Inflammatory macrophage treated with lipopolysaccharide for 1 hour (primary cell): ENCODE results near the gene SCAI.
"Not testable (repeated sequence)": the region's sequence is repeated elsewhere in the genome, so short reads cannot be mapped to it uniquely, and the experiment has no call there.

ENCODE experiments used
- DNase-seq, 2 donors: peaks; one replicate each; pipeline ENCODE4 v3.0.0-alpha.2; 2020 to 2022

The SCAI gene

DNA sequence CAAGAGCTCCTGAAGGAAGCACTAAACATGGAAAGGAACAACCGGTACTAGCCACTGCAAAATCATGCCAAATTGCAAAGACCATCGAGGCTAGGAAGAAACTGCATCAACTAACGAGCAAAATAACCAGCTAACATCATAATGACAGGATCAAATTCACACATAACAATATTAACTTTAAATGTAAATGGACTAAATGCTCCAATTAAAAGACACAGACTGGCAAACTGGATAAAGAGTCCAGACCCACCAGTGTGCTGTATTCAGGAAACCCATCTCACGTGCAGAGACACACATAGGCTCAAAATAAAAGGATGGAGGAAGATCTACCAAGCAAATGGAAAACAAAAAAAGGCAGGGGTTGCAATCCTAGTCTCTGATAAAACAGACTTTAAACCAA, 131.3 kb downstream of the SCAI start:
- DNase-seq, result not testable (repeated sequence)

DNA sequence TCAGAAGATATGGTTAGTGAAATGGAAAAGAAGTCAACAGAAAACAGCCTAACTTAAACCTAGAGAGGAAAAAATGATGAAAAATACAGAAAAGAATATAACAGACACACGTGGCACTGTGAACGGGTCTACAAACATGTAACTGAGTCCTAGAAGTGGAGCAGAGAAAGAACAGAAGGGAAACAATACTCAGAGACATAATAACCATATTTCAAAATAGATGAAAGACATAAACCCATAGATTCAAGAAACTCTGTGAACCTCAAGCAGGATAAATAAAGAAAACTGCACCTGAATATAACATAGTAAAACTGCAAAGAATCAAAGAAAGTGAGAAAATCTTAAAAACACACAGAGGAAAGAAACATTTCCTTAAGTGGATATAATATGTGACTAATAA, 134.7 kb downstream of the SCAI start:
- no peak for DNase-seq

DNA sequence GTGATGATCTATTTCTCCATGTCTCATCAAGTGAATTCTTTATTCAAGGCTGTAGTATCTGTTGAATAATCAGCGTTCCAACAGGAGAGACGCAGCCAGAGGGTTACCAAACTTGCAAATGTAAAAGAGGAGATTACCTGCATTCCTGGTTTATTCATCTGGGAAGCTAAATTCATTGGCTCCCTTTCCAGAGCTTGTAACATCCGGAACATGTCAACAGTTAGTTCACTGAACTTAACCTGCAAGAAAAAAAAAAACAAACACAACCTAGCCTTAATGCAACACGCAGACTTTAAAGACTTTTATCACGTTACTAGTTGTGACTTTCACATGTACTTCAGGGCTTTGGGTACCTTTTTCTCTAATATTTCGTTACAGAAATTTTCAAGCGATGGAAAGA, 140.0 kb downstream of the SCAI start:
- DNase-seq, result no peak

DNA sequence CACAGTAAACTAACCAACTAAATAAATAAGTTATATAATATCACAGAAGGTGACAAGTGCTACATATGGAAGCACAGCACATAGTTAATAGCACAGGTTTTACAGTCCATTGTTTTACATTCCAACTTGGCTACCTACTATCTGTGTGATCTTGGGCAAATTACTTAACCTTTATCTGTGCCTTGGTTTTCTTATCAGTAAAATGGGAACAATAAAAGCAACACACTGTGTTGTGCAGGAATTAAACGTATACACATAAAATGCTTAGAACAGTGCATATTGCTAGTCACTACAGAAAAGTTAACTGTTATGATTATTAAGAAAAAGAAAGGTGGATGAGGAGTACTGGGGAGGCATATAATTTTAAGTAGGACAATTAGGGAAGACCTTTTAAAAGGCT, 159.6 kb downstream of the SCAI start:
- no peak for DNase-seq

DNA sequence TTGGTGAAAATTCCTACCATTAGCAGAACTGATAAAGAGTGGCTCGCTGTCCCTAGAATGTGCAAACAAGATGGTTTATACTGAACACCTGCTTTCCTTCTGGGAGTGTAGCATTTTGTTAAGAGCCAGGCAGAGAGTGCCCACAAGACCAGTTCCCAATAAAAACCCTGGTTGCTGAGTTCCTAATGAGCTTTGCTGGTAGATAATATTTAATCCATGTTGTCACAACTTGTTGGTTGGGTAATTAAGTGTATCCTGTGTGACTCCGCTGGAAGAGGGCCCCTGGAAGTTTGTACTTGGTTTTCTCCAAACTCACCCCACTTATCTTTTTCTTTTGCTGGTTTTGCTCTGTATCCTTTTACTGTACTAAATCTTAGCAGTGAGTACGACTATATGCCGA, 162.9 kb downstream of the SCAI start:
- DNase-seq, result no peak

DNA sequence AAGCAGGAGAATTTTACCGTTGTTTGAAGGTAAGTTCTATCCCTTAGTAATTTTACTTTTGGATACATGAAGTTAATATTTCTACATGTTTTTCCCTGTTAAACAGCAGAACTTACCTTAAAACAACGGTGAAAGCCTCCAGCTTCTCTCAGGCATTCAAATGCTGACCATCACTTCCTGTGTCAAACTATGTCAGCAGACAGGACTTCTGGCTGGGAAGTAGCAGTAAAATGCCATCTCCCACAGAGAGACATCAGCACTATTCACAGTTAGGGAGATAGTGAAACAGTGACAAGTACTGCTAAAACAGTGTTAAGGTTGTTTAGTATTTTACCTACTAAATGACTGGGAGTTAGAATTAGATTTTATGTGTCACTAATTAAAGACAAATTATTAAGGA, 168.2 kb downstream of the SCAI start:
- no peak for DNase-seq

DNA sequence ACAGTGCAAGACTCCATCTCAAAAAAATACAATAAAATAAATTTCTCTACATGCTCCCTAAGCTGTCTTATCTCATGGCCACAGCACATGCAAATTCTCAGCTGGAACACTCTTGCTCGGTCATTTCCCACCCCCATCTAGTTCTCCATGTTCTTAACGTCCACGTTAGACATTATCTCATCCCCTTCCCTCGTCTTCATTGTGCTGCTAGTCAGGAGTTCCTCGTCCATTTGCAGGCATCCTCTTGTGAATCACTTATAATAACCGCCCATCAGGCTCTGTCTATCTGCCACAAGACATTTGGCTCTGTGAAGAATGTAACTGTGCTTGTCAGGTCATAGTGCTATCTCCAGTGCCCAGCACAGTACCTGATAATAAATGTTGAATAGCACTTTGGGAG, 169.5 kb downstream of the SCAI start:
- no peak for DNase-seq

DNA sequence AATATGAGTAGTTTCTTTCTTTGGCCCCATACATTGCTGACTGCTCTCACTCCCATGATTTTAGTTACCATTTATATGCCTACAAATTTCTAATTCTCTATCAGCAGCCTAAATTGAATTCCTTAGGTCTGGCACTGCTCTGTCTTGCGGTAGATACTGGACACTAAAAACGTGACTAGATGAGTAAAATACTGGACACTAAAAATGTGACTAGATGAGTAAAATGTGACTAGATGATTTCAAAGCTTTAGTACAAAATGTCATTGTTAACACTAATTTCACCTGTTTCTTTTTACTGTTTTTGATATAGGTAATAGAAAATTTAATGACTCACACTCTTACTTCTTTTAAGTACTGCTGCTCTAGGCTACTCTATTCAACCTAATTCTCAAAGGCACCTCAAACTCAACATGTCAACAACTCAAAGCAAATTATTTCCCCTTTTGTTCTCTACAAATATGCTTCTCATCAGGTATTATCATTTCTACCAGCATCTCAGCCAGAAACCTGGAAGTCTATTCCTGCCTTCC, 171.0 kb downstream of the SCAI start:
- DNase-seq, result no peak

DNA sequence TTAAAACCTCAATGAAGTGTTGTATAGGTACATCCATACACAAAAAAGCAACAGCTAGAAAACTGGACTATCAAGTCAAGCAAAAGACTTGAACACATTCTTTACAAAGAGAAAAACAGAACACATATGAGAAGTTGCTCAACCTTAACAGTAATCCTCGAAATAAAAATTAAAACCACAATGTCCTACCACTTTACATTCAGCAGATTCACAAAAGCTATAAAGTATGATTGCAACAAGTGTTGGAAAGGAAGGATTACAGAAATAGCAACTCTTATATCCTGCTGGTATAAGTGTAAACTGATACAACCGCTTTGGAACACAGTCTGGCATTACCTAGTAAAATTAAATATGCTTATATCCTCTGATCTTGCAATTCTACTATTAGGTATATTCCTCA, 173.9 kb downstream of the SCAI start:
- no peak for DNase-seq

DNA sequence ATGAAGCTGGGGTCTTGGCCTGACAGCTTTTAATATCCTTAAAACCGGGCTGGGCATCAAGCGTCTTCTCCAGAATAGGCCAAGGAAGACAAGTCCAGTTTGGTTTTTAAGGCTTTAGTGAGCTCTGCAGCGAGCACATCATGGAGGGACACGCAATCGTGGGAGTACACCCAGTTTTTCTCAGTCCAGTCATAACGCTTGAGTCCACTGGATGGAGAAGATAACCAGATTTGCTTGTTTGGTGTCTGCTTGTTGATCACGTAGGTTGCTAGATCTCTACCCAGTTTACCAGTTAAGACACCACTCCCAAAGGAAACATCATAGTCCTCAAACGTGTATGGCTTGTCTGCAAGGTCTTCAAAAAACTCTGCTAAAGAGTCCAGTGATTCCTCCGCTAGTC, 175.1 kb downstream of the SCAI start:
- no peak for DNase-seq

DNA sequence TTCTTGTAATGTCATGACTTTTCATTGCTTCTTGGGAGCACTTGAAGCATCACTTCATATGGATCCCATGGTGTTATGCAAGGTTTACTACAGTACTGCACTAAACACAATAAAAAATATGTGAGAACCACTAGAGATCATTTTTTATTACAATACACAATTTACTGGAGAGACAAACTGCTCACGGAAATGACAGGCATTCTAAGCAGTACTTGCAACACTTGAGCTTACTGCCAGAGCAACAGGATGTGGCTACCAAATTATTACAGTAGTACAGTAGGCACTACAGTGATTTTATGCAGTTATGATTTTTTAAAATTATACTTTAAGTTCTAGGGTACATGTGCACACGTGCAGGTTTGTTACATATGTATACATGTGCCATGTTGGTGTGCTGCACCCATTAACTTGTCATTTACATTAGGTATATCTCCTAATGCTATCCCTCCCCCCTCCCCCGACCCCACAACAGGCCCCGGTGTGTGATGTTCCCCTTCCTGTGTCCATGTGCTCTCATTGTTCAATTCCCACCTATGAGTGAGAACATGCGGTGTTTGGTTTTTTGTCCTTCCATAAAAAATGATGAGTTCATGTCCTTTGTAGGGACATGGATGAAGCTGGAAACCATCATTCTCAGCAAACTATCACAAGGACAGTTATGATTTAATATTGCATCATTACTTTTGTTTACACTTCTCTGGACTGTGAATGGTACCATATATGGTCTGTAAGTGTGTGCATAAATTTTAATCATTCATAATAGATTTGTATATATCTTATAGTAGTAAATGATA, 177.4 kb downstream of the SCAI start:
- not testable (repeated sequence) for DNase-seq

DNA sequence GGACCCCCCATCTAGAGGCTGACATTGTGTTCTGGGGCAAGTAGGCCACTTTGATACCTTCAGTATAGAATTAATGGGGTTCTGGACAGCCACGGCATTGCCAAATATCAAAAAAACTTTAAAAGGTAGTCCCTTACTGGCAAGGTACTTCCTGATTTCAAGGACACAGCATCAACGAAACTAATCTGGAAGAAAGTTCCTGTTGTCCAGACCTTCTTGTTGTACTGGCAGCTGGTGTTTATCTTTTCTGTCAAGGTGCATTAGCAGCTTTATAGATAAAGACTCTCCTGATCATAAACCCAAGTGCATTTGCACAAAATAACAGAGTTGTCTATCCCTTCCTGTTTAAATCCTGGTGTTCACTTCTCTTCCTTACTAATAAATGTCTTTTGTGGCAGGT, 178.7 kb downstream of the SCAI start:
- DNase-seq, result no peak

DNA sequence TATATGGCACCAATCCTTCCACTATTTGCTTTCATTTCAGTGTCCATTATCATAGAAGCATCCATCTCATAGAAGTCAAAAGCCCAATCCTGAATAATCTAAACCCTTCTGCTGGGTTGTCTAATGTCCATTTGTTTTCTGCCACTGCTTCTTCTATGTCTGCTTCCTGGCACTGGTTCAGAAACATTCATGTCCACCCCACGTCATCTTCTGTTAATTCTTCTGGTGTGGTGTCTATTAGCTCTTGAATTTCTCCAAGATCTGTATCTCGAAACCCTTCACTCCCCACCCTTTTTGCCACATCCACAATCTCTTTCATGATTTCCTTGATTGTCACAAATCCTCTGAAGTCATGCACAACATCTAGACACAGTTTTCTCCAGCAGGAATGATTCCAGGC, 179.3 kb downstream of the SCAI start:
- no peak for DNase-seq

DNA sequence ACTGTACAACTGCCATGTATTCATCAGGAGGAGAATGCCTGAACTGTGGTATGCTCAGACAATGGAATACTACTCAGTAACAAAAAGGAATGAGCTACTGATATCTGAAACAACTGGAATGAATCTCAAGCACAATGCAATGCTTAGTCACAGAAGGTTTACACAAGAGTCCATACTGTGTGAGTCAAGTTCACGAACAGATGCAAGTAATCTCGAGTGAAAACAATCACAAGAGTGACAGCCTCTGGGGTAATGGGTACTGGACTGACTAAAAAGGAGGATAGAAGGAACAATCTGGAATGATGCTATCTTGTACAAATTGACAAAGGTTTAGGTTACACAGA, 182.9 kb downstream of the SCAI start:
- no peak for DNase-seq

DNA sequence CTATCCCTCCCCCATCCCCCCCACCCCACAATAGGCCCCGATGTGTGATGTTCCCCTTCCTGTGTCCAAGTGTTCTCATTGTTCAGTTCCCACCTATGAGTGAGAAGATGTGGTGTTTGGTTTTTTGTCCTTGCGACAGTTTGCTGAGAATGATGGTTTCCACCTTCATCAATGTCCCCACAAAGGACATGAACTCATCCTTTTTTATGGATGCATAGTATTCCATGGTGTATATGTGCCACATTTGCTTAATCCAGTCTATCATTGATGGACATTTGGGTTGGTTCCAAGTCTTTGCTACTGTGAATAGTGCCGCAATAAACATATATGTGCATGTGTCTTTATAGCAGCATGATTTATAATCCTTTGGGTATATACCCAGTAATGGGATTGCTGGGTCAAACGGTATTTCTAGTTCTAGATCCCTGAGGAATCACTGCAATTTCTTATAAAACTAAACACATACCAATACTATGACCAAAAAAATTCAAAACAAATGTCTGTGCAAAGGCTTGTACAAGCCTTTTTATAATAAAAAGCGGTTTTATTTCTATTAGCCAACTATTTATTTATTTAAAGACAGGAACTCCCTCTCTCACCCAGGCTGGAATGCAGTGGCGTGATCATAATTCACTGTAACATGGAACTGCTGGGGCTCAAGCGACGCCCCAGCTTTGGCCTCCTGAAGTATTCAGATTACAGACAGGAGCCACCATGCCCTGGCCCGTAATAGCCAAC, 183.5 kb downstream of the SCAI start:
- not testable (repeated sequence) for DNase-seq

DNA sequence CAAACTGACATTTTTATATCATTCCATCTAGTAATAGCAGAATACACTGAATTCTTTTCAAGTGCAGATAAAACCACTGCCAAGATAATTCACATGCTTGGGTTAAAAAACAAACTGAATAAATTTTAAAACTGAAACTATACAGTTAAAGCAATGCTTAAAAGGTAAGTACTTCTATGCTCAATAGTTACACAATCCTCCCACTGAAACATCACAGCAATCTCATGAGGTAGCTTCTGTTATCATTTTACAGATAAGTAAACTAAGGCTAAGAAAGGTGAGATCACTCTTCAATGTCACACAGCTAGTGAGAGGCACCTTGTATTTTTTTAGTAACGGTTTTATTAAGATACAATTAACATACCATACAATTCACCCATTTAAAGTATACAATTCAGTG, 189.1 kb downstream of the SCAI start:
- DNase-seq, result no peak

DNA sequence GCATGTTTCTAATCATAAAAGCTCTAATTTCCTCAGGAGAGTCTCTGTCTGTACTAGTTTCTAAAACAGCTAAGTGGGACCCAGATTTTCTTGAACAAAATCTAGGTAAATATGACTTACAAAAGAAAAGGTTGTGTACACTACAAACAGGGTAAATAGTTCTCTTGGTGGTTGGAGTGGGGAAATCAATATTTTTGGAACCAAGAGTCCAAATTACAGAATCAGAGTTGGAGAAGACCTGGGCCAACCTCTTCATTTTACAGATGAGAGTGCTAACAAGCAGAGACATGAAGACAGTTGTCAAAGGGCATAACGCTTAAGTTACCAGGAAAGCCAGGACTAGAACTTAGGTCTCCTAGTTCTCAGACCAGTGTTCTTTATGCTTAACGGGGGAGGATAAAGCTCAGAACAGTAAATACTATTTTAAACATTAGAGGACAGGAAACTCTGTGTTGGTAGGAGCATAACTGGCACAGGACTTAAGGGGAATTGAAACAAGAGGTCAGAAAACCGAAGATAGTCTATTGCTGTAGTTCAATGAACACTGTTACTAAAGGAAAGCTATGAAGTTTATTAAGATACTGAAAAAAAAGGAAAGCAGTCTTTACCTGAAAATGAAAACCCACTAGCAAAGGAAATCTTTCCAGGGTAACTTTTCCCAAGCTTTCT, 193.1 kb downstream of the SCAI start:
- no peak for DNase-seq

DNA sequence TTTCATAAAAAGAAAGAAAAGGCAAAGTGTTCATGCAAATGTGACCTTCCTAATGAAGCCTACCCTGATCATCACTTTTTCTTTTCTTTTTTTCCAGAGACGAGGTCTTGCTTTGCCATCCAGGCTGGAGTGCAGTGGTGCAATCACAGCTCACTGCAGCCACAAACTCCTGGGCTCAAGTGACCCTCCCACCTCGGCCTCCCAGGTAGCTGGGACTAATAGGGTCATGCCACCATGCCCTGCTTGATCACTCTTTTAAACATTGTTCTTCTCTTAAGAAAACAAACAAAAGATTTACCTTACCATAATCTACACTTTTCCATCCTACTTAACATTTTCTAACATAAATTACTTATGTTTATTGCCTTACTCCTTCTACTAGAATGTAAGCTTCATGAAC, 193.9 kb downstream of the SCAI start:
- no peak for DNase-seq

DNA sequence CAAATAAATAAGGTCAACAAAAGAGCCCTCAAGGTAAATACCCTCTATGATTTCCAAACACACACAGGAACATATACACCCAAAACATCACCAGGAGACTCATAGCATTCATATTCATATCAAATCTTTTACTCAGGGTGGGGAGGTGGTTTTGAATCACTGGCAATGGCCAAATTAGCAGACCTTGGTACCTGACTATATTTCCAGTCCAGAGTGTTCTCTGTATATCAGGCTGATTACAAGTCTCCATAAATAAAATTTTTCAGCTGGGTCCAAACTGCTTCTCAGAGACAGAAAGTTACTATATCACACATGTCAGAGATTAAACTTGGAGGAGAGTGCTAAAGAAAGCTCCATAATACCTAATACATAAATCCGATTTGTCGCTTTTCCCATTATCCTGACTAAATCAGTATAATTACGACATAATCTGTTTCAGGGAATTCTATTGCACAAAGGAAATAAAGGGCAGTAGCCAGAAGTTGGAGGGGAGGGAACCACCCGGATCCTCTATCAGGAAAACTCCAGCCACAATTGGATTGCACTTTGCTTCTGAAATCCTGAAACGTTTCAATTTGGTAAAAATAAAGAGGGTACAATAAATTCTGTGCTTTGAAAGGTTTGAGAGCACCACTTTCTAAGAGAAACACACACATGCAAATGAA, 195.5 kb downstream of the SCAI start:
- no peak for DNase-seq

DNA sequence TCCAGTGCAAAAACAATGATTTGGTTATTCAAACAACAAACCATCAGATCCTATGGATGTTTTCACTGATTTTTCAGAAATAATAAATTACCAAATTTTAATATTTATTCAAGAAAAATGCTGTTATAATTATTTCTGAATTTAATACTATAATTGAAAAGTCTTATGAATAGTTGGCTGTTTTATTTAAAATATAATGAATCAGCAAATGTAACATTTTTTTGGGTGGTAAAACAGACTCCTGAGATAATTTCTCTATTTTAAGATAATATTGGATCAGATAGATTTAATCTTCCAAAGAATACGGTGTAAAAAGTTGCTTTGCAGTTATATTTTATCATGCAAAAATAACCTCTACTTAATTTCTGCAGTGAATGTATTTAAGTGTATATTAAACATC, 197.2 kb downstream of the SCAI start:
- DNase-seq, result no peak

DNA sequence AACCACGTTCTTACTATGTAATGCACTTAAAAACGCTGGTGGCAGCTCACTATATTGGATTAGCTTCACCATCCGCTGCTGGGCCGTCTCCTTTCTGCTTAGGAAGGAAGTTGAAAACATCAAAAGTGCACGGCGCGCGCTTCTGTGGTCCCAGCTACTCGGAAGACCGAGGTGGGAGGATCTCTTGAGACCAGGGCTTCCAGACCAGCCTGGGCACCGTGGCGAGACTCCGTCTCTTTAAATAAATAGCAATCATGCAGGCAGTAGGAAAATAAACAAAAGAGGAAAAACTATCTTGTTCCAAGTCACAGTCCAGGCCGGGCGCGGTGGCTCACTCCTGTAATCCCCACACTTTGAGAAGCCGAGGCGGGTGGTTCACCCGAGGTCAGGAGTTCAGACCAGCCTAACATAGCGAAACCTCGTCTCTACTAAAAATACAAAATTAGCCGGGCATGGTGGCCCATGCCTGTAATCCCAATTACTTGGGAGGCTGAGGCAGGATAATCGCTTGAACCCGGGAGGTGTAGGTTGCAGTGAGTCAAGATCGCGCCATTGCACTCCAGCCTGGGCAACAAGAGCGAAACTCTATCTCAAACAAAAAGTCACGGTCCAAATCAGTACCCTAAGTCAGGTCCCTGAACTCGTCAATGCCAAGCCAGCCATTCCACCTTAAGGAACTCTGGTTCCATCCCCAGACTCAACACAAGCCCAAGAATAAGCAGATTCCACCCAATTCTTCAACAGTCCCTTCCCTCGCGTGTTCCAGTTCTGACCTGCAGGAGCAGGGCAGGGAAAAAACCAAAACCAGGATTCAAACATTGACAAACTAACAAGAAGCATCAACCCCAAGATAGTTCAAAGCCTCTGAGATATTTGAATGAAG, 201.4 kb downstream of the SCAI start:
- DNase-seq, result peak; percentile 43 to 53
